ENCODE data around the gene RBM18. TPM values are rescaled to one million over a fixed set of nuclear protein-coding genes. Genes with fewer than 3 reads are reported as not detected.

RBM18 gene
- total and polyA plus RNA-seq, 2 of the 4 experiments (the other 2 are of a cell fraction), result 8.4 to 15.6 TPM

DNA sequence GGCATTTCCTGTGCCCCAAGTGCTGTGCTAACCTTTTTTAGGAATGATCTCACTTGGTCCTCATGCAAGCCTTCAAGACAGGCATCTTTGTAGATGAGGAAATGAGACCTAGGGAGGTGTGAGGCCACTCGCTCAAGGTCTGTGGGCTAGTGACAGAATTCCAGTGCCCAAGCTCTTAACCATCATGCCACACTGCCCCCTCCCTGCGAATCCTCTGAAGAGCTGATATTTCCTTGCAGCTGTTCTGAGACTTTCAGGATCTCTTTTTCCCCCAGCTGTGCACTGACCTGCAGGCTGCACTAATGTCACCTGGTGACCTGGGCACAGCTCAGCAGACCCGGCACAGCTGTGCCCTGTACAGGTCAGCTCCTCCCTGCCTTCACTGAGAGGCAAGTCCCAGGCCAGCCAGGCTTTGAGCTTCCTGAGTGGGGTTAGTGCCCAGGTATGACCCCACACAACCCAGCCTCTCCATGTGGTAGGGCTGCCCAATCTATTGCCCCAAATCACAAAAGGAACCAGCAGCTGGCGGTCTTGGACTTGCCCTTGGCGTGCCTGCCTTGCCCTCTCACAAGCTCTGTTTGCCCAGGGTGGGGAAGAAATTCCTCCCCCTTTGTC, 72.3 kb downstream of the RBM18 start:
- Histone ChIP-seq H3K9me1 (ENCODE audit: insufficient read depth, low read length) (peaks cover 3% of the 10 kb centered on the region; the same call in 1 of the 2 replicates), H2AFZ (replicated peaks; ENCODE audit: low read length, poor library complexity) (no peak overlapping the region), H3K4me1 (ENCODE audit: control insufficient read depth, insufficient read depth, low read length) (no peaks in the 10 kb centered on the region), H2BK120ac (ENCODE audit: low read depth, low read length) (no peak overlapping the region), H3K4me3 (ENCODE audit: insufficient read depth, low read depth, low read length) (no peak overlapping the region), H3K9me3 (ENCODE audit: control insufficient read depth, insufficient read depth, low read length) (no peaks in the 10 kb centered on the region), H3K56ac (ENCODE audit: extremely low read depth, insufficient read depth, low read length) (no peak overlapping the region), H4K8ac (ENCODE audit: low read depth in 2 of 2, low read length in 2 of 2) (no peak overlapping the region), H2AK9ac (replicated peaks; ENCODE audit: low read depth, low read length, poor library complexity) (no peak overlapping the region), H3K27ac (ENCODE audit: insufficient read depth, low read length) (no peak overlapping the region), H2BK15ac (ENCODE audit: low read depth, low read length) (no peak overlapping the region), H3K36me3 (ENCODE audit: control insufficient read depth, insufficient read depth, low read length) (no peaks in the 10 kb centered on the region), H3K79me1 (ENCODE audit: low read depth in 1 of 2, low read length in 2 of 2) (no peaks in the 10 kb centered on the region), H3K18ac (ENCODE audit: low read depth, low read length) (no peak overlapping the region), H2AK5ac (ENCODE audit: low read depth, low read length) (no peak overlapping the region), H4K91ac (ENCODE audit: insufficient read depth, low read depth, low read length) (no peak overlapping the region), H3K4me2 (ENCODE audit: low read depth, low read length) (no peak overlapping the region), H4K5ac (ENCODE audit: low read depth, low read length) (no peak overlapping the region), H3K4ac (ENCODE audit: low read depth, low read length) (no peak overlapping the region), H3K27me3 (ENCODE audit: control insufficient read depth, insufficient read depth, low read length) (peaks cover 34% of the 10 kb centered on the region), H3K14ac (replicated peaks; ENCODE audit: low read depth, low read length) (no peak overlapping the region), H2BK20ac (ENCODE audit: low read depth, low read length) (no peak overlapping the region), H3K9ac (ENCODE audit: low read depth, low read length) (no peak overlapping the region), H3K23ac (ENCODE audit: low read depth, low read length) (no peak overlapping the region), H4K20me1 (ENCODE audit: insufficient read depth, low read length) (no peaks in the 10 kb centered on the region), H2BK5ac (ENCODE audit: low read depth, low read length, poor library complexity, severe bottlenecking) (no peak overlapping the region)
- TF ChIP-seq, protein P1, sequence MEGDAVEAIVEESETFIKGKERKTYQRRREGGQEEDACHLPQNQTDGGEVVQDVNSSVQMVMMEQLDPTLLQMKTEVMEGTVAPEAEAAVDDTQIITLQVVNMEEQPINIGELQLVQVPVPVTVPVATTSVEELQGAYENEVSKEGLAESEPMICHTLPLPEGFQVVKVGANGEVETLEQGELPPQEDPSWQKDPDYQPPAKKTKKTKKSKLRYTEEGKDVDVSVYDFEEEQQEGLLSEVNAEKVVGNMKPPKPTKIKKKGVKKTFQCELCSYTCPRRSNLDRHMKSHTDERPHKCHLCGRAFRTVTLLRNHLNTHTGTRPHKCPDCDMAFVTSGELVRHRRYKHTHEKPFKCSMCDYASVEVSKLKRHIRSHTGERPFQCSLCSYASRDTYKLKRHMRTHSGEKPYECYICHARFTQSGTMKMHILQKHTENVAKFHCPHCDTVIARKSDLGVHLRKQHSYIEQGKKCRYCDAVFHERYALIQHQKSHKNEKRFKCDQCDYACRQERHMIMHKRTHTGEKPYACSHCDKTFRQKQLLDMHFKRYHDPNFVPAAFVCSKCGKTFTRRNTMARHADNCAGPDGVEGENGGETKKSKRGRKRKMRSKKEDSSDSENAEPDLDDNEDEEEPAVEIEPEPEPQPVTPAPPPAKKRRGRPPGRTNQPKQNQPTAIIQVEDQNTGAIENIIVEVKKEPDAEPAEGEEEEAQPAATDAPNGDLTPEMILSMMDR (conservative IDR thresholded peaks at IDR 0.05; ENCODE audit: low read depth, low read length), result 0 out of 2 replicates have a peak, but pooled peaks have one; percentile 4
- TF ChIP-seq MAZ (IDR thresholded peaks at IDR 0.05; ENCODE audit: borderline replicate concordance, low read depth, low read length), result no peak
- CTCF ChIA-PET, result interaction anchor here (0.6 kb wide), 1 partner anchor 652 kb away, joined by 3 read pairs; no protein-coding TSS in a partner anchor
- DNase-seq (no peak), ATAC-seq (ENCODE audit: low read depth) (no peak)
- in situ Hi-C loops (cut with MboI; ENCODE audit: low sequenced_read_pairs) (no loop called here), dilution Hi-C loops (cut with HindIII; ENCODE audit: low sequenced_read_pairs, unreplicated experiment) (no loop called here), intact Hi-C loops (cut with micrococcal nuclease) (no loop called here)
- WGBS, 2 experiments (ENCODE audit: extremely low coverage in 2 of 2, insufficient read length in 1 of 2), result no CpG with 5 or more reads among the region's 5 CpGs
- POLR2A ChIA-PET (ENCODE audit: unreplicated experiment), result no interaction called here
- BruUV-seq (replicated peaks), result no TSS peak

Data from IMR-90 (cell line).